WTC11 (cell line): ENCODE data around the gene COX7A2. TPM values are rescaled to one million over a fixed set of nuclear protein-coding genes. Genes with fewer than 3 reads are reported as not detected.

Experiments
- ATAC-seq: fragments of 200-7000 bp; cut with Tn5 transposase; 2 replicates; pipeline ENCODE4 v1.10.0; 2021; ENCODE audit warnings: mild to moderate bottlenecking, moderate library complexity
- CTCF ChIA-PET: fragments of 300-600 bp; sonication (Branson Sonifier 250); formaldehyde crosslinking; loops from one replicate; lab custom pipeline; 2021; ENCODE audit warnings: antibody characterized with exemption; lab: Charles Lee
- POLR2A ChIA-PET: fragments of 350-600 bp; sonication (Branson Sonifier 250); formaldehyde crosslinking; loops from one replicate; lab custom pipeline; 2021; ENCODE audit warnings: antibody characterized with exemption; lab: Charles Lee
- DNase-seq: peaks from one replicate; pipeline ENCODE4 v3.0.0; 2021; ENCODE audit warnings: low spot score
- H3K27ac Mint-ChIP-seq: 2 replicates; pipeline ENCODE4 v1.8.0; 2021; ENCODE audit warnings: mixed read lengths
- H3K27me3 Mint-ChIP-seq: 2 replicates; pipeline ENCODE4 v1.8.0; 2021; ENCODE audit warnings: low read depth, mild to moderate bottlenecking, moderate library complexity, mixed read lengths
- H3K36me3 Mint-ChIP-seq: 2 replicates; pipeline ENCODE4 v1.8.0; 2021; ENCODE audit warnings: mixed read lengths
- H3K4me1 Mint-ChIP-seq: 2 replicates; pipeline ENCODE4 v1.8.0; 2022; ENCODE audit warnings: mixed read lengths
- H3K4me3 Mint-ChIP-seq: 2 replicates; pipeline ENCODE4 v1.8.0; 2021; ENCODE audit warnings: mild to moderate bottlenecking, moderate library complexity, mixed read lengths
- H3K9me3 Mint-ChIP-seq: 2 replicates; pipeline ENCODE4 v1.8.0; 2021; ENCODE audit warnings: mixed read lengths
- EMX1 ChIP-seq: fragments of 250-450 bp; sonication (Bioruptor Pico); IDR thresholded peaks from 2 replicates; pipeline ENCODE4 v1.8.0; 2021; ENCODE audit warnings: mild to moderate bottlenecking
- ESRRA ChIP-seq: sonication (generic); formaldehyde crosslinking; IDR thresholded peaks from 2 replicates; pipeline ENCODE4 v1.8.1; 2022; ENCODE audit warnings: mild to moderate bottlenecking, missing genetic modification reagents, borderline replicate concordance
- JAZF1 ChIP-seq: fragments of 250-450 bp; sonication (Bioruptor Pico); IDR thresholded peaks from 2 replicates; pipeline ENCODE4 v1.9.0; 2021; ENCODE audit warnings: moderate library complexity, mild to moderate bottlenecking, inconsistent platforms
- MXD4 ChIP-seq: fragments of 250-450 bp; sonication (Bioruptor Pico); IDR thresholded peaks from 2 replicates; pipeline ENCODE4 v1.8.0; 2021; ENCODE audit warnings: mild to moderate bottlenecking, moderate library complexity, borderline replicate concordance
- MYBL2 ChIP-seq: sonication (generic); formaldehyde crosslinking; IDR thresholded peaks from 2 replicates; pipeline ENCODE4 v1.8.1; 2023; ENCODE audit warnings: mild to moderate bottlenecking, moderate library complexity, missing genetic modification reagents
- NFATC4 ChIP-seq: fragments of 250-450 bp; sonication (Bioruptor Pico); IDR thresholded peaks from 2 replicates; pipeline ENCODE4 v1.9.0; 2021; ENCODE audit warnings: mild to moderate bottlenecking
- NFE2L1 ChIP-seq: sonication (generic); formaldehyde crosslinking; IDR thresholded peaks from 2 replicates; pipeline ENCODE4 v1.8.1; 2023; ENCODE audit warnings: missing genetic modification reagents
- RORB ChIP-seq: fragments of 250-450 bp; sonication (Bioruptor Pico); IDR thresholded peaks from 2 replicates; pipeline ENCODE4 v1.9.0; 2021; ENCODE audit warnings: mild to moderate bottlenecking
- SMAD3 ChIP-seq: sonication (generic); formaldehyde crosslinking; IDR thresholded peaks from 2 replicates; pipeline ENCODE4 v1.8.0; 2022; ENCODE audit warnings: missing genetic modification reagents, mild to moderate bottlenecking, borderline replicate concordance
- SP1 ChIP-seq: sonication (generic); formaldehyde crosslinking; conservative IDR thresholded peaks from 2 replicates; pipeline ENCODE4 v1.8.1; 2022; ENCODE audit warnings: missing genetic modification reagents
- TCF7 ChIP-seq: sonication (generic); formaldehyde crosslinking; IDR thresholded peaks from 2 replicates; pipeline ENCODE4 v1.8.0; 2022; ENCODE audit warnings: mild to moderate bottlenecking, low read depth, missing genetic modification reagents, moderate library complexity
- ZNF219 ChIP-seq: sonication (generic); formaldehyde crosslinking; IDR thresholded peaks from 2 replicates; pipeline ENCODE4 v1.8.0; 2023; ENCODE audit warnings: missing genetic modification reagents, mild to moderate bottlenecking, borderline replicate concordance
- ZNF396 ChIP-seq: fragments of 250-450 bp; sonication (Bioruptor Pico); IDR thresholded peaks from 2 replicates; pipeline ENCODE4 v1.8.0; 2021; ENCODE audit warnings: mild to moderate bottlenecking, moderate library complexity, borderline replicate concordance
- total RNA-seq: library from RNA; stranded (reverse); gene quantifications from 3 replicates; pipeline ENCODE4 v1.2.3, GENCODE V29; 2021
- TF ChIP-seq, protein P1 (sequence below): fragments of 250-450 bp; sonication (Bioruptor Pico); IDR thresholded peaks from 2 replicates; pipeline ENCODE4 v1.9.0; 2021; ENCODE audit warnings: moderate library complexity, mild to moderate bottlenecking, inconsistent platforms, borderline replicate concordance
- TF ChIP-seq, protein P2 (sequence below): fragments of 250-450 bp; sonication (Bioruptor Pico); conservative IDR thresholded peaks from 2 replicates; pipeline ENCODE4 v1.9.0; 2021; ENCODE audit warnings: mild to moderate bottlenecking
- TF ChIP-seq, protein P3 (sequence below): sonication (generic); formaldehyde crosslinking; IDR thresholded peaks from 2 replicates; pipeline ENCODE4 v1.8.1; 2022; ENCODE audit warnings: low read depth, mild to moderate bottlenecking, moderate library complexity, missing genetic modification reagents, borderline replicate concordance
- TF ChIP-seq, protein P4 (sequence below): sonication (generic); formaldehyde crosslinking; IDR thresholded peaks from 2 replicates; pipeline ENCODE4 v1.8.1; 2023; ENCODE audit warnings: mild to moderate bottlenecking, missing genetic modification reagents, moderate library complexity
- TF ChIP-seq, protein P5 (sequence below): sonication (generic); formaldehyde crosslinking; IDR thresholded peaks from 2 replicates; pipeline ENCODE4 v1.8.1; 2023; ENCODE audit warnings: mild to moderate bottlenecking, moderate library complexity, missing genetic modification reagents
- TF ChIP-seq, protein P6 (sequence below): sonication (generic); formaldehyde crosslinking; IDR thresholded peaks from 2 replicates; pipeline ENCODE4 v1.8.0; 2022; ENCODE audit warnings: mild to moderate bottlenecking, missing genetic modification reagents
- TF ChIP-seq, protein P7 (sequence below): sonication (generic); formaldehyde crosslinking; IDR thresholded peaks from 2 replicates; pipeline ENCODE4 v1.8.1; 2023; ENCODE audit warnings: mild to moderate bottlenecking, missing genetic modification reagents
- TF ChIP-seq, protein P8 (sequence below): fragments of 250-450 bp; sonication (Bioruptor Pico); IDR thresholded peaks from 2 replicates; pipeline ENCODE4 v1.9.0; 2021; ENCODE audit warnings: mild to moderate bottlenecking

COX7A2 gene
- total RNA-seq, 1 experiment from 2014 or later = 472 TPM

DNA sequence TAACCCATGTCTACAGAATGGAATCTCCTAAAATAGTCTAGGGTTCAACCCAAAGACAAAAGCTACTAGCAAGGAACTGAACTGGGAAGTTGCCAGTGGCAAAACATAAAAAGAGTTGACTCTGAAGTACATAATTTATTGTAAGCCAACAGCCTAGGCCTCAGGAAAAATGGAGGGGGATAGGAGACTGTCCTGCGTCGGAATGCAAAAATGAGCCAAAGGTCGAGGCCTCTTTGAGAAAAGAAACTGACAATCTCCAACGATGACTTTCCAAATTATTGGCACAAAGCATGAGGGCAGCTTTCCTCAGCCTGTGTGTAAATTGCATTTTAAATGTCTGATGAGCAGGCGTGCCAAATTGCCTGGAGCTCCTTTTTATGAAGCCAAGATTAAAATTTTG lies 39.9 kb downstream of the COX7A2 start:
- Mint-ChIP-seq H3K4me3 (no peak overlapping the region), H3K36me3 (no peaks in the 10 kb centered on the region), H3K27ac (no peak overlapping the region), H3K27me3 (peaks cover 85% of the 10 kb centered on the region), H3K9me3 (no peaks in the 10 kb centered on the region), H3K4me1 (peaks cover 45% of the 10 kb centered on the region)
- ATAC-seq (no peak), DNase-seq (no peak)
- TF ChIP-seq JAZF1 (CRISPR knock-in tag) (no peak), ZNF396 (no peak), MYBL2 (CRISPR knock-in tag) (no peak), MXD4 (CRISPR knock-in tag) (no peak), SP1 (CRISPR knock-in tag) (no peak), TCF7 (CRISPR knock-in tag) (no peak), ZNF219 (CRISPR knock-in tag) (no peak), SMAD3 (CRISPR knock-in tag) (no peak)
- TF ChIP-seq, protein P1, sequence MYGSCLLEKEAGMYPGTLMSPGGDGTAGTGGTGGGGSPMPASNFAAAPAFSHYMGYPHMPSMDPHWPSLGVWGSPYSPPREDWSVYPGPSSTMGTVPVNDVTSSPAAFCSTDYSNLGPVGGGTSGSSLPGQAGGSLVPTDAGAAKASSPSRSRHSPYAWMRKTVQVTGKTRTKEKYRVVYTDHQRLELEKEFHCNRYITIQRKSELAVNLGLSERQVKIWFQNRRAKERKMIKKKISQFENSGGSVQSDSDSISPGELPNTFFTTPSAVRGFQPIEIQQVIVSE = no peak
- TF ChIP-seq, protein P2, sequence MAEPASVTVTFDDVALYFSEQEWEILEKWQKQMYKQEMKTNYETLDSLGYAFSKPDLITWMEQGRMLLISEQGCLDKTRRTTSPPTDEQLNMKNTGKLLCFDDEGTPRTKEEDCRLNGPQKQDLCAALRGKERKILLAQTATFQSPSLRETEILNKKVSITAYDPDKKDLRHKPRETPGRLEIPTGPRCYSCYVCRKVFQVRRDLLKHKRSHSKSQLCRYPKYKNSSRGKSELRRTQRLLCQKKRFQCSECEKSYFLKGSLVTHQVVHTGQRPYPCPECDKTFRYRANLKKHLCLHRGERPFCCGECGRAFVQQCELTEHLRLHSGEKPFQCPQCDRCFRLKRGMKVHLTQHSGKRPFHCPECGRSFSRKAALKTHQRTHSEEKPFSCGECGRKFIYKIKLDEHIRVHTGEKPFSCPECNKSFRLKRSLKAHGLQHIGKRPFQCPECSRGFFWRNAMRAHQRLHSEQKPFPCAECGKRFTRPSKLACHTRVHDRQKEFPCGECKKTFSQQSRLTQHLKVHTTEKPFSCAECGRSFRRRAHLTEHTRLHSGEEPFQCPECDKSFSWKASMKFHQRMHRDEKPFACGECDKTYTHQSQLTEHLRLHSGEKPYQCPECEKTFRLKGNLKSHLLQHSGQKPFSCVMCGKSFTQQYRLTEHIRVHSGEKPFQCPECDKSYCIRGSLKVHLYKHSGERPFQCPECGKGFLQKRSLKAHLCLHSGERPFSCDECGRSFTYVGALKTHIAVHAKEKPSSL (CRISPR knock-in tag) = no peak
- TF ChIP-seq, protein P3, sequence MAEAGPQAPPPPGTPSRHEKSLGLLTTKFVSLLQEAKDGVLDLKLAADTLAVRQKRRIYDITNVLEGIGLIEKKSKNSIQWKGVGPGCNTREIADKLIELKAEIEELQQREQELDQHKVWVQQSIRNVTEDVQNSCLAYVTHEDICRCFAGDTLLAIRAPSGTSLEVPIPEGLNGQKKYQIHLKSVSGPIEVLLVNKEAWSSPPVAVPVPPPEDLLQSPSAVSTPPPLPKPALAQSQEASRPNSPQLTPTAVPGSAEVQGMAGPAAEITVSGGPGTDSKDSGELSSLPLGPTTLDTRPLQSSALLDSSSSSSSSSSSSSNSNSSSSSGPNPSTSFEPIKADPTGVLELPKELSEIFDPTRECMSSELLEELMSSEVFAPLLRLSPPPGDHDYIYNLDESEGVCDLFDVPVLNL (CRISPR knock-in tag) = no peak
- ChIA-PET POLR2A (interaction anchor here (0.9 kb wide), 1 partner anchor 419 kb away, joined by 3 read pairs; no protein-coding TSS in a partner anchor), CTCF (interaction anchor here (0.6 to 3.0 kb wide), 14 partner anchors 23 to 1234 kb away, joined by 3 to 18 read pairs (median 4); no protein-coding TSS in a partner anchor)

DNA sequence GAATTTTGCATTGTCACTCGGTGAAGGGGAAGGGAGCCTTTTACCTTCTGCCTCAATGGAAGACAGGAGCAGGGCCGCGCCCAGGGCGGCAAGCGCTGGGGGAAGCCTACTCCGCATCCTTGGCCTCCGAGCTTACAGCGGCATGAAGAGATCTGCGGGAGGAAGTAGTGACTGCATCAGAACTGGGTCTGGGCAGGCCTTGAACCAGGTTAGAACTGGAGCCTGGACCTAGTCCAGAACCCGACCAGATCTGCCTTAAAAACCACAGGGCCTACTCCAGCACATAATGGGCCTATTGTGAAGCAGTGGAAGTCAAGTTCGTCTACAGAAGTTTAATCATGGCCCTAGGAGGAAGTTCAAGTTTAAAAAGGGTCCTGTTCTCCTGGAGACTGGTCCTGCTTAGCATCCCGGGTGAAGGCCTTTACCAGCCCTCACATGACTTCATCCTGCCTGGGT lies 40.9 kb downstream of the COX7A2 start:
- Mint-ChIP-seq H3K36me3 (no peaks in the 10 kb centered on the region), H3K4me1 (peaks cover 37% of the 10 kb centered on the region), H3K27me3 (peaks cover 75% of the 10 kb centered on the region), H3K4me3 (peak overlapping the region; percentile 87), H3K9me3 (no peaks in the 10 kb centered on the region), H3K27ac (no peak overlapping the region)
- ChIA-PET POLR2A (no interaction called here), CTCF (interaction anchor here (0.8 to 1.9 kb wide), 9 partner anchors 9 to 1233 kb away, joined by 3 to 7 read pairs (median 5); no protein-coding TSS in a partner anchor)
- TF ChIP-seq EMX1 (CRISPR knock-in tag) (no peak), ESRRA (no peak), TCF7 (CRISPR knock-in tag) (no peak), RORB (CRISPR knock-in tag) (no peak), NFE2L1 (CRISPR knock-in tag) (no peak), NFATC4 (CRISPR knock-in tag) (no peak)
- TF ChIP-seq, protein P4, sequence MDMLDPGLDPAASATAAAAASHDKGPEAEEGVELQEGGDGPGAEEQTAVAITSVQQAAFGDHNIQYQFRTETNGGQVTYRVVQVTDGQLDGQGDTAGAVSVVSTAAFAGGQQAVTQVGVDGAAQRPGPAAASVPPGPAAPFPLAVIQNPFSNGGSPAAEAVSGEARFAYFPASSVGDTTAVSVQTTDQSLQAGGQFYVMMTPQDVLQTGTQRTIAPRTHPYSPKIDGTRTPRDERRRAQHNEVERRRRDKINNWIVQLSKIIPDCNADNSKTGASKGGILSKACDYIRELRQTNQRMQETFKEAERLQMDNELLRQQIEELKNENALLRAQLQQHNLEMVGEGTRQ (CRISPR knock-in tag) = no peak
- TF ChIP-seq, protein P5, sequence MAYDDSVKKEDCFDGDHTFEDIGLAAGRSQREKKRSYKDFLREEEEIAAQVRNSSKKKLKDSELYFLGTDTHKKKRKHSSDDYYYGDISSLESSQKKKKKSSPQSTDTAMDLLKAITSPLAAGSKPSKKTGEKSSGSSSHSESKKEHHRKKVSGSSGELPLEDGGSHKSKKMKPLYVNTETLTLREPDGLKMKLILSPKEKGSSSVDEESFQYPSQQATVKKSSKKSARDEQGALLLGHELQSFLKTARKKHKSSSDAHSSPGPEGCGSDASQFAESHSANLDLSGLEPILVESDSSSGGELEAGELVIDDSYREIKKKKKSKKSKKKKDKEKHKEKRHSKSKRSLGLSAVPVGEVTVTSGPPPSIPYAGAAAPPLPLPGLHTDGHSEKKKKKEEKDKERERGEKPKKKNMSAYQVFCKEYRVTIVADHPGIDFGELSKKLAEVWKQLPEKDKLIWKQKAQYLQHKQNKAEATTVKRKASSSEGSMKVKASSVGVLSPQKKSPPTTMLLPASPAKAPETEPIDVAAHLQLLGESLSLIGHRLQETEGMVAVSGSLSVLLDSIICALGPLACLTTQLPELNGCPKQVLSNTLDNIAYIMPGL (CRISPR knock-in tag) = no peak
- TF ChIP-seq, protein P6, sequence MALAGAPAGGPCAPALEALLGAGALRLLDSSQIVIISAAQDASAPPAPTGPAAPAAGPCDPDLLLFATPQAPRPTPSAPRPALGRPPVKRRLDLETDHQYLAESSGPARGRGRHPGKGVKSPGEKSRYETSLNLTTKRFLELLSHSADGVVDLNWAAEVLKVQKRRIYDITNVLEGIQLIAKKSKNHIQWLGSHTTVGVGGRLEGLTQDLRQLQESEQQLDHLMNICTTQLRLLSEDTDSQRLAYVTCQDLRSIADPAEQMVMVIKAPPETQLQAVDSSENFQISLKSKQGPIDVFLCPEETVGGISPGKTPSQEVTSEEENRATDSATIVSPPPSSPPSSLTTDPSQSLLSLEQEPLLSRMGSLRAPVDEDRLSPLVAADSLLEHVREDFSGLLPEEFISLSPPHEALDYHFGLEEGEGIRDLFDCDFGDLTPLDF (CRISPR knock-in tag) = no peak
- TF ChIP-seq, protein P7, sequence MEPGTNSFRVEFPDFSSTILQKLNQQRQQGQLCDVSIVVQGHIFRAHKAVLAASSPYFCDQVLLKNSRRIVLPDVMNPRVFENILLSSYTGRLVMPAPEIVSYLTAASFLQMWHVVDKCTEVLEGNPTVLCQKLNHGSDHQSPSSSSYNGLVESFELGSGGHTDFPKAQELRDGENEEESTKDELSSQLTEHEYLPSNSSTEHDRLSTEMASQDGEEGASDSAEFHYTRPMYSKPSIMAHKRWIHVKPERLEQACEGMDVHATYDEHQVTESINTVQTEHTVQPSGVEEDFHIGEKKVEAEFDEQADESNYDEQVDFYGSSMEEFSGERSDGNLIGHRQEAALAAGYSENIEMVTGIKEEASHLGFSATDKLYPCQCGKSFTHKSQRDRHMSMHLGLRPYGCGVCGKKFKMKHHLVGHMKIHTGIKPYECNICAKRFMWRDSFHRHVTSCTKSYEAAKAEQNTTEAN (CRISPR knock-in tag) = no peak
- TF ChIP-seq, protein P8, sequence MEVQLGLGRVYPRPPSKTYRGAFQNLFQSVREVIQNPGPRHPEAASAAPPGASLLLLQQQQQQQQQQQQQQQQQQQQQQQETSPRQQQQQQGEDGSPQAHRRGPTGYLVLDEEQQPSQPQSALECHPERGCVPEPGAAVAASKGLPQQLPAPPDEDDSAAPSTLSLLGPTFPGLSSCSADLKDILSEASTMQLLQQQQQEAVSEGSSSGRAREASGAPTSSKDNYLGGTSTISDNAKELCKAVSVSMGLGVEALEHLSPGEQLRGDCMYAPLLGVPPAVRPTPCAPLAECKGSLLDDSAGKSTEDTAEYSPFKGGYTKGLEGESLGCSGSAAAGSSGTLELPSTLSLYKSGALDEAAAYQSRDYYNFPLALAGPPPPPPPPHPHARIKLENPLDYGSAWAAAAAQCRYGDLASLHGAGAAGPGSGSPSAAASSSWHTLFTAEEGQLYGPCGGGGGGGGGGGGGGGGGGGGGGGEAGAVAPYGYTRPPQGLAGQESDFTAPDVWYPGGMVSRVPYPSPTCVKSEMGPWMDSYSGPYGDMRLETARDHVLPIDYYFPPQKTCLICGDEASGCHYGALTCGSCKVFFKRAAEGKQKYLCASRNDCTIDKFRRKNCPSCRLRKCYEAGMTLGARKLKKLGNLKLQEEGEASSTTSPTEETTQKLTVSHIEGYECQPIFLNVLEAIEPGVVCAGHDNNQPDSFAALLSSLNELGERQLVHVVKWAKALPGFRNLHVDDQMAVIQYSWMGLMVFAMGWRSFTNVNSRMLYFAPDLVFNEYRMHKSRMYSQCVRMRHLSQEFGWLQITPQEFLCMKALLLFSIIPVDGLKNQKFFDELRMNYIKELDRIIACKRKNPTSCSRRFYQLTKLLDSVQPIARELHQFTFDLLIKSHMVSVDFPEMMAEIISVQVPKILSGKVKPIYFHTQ (CRISPR knock-in tag) = no peak
- TF ChIP-seq, protein P3 (CRISPR knock-in tag) = no peak
- DNase-seq (no peak), ATAC-seq (no peak)
